Neutrophil (primary cell): ENCODE data around the gene ABI2.
"Not testable (repeated sequence)": the region's sequence is repeated elsewhere in the genome, so short reads cannot be mapped to it uniquely, and the experiment has no call there.

Source experiments
- H3K27ac ChIP-seq: fragments of 200-600 bp; sonication (generic); 2 replicates; pipeline ENCODE4 v1.5.1; 2016; ENCODE audit warnings: mild to moderate bottlenecking, moderate library complexity
- H3K27me3 ChIP-seq: fragments of 200-600 bp; sonication (generic); 2 replicates; pipeline ENCODE4 v1.6.0; 2016; ENCODE audit warnings: mild to moderate bottlenecking
- H3K36me3 ChIP-seq: fragments of 200-600 bp; sonication (generic); 2 replicates; pipeline ENCODE4 v1.5.1; 2017
- H3K4me1 ChIP-seq, 2 experiments: fragments of 200-600 bp in 1 of 2; sonication (generic) in 1 of 2; 1 replicate in 1 of 2; 2 replicates in 1 of 2; pipeline versions ENCODE4 v1.5.1 to v1.6.1; 2013 to 2016; ENCODE audit warnings: low read depth in 1 of 2, low read length in 1 of 2, mild to moderate bottlenecking in 1 of 2, moderate library complexity in 1 of 2; ENCODE audit not compliant: control insufficient read depth in 1 of 2, insufficient read depth in 1 of 2
- H3K4me3 ChIP-seq, 2 experiments: fragments of 200-600 bp in 1 of 2; sonication (generic) in 1 of 2; 1 replicate in 1 of 2; 2 replicates in 1 of 2; pipeline ENCODE4 v1.5.1; 2013 to 2016; ENCODE audit warnings: low read depth in 1 of 2, low read length in 1 of 2, mild to moderate bottlenecking in 1 of 2, moderate library complexity in 1 of 2
- H3K9me3 ChIP-seq: fragments of 200-600 bp; sonication (generic); 2 replicates; pipeline ENCODE4 v1.5.1; 2016
- TF ChIP-seq, protein P1 (sequence below): fragments of 200-600 bp; sonication (generic); IDR thresholded peaks from 2 replicates; pipeline ENCODE4 v1.5.1; 2016; ENCODE audit warnings: antibody characterized with exemption

The ABI2 gene

DNA sequence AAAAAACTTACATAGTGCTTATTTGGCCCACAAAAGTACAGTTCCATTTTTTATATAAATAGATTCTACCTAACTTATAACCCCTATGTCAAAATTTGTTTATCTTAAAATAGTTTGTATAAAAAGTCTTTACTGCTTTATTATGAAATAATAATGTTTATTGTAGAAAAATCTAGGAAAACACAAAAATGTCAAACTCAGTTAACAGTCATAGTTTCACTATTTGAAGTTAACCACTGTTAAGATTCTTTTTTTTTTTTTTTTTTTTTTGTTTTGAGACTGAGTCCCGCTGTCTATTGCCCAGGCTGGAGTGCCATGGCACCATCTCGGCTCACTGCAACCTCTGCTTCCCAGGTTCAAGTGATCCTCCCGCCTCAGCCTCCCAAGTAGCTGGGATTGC lies 26.5 kb upstream of the ABI2 start:
- H3K27ac ChIP-seq = no peak overlapping the region
- no peak overlapping the region for H3K4me3 ChIP-seq
- no peaks in the 10 kb centered on the region for H3K4me1 ChIP-seq
- TF ChIP-seq, protein P1, sequence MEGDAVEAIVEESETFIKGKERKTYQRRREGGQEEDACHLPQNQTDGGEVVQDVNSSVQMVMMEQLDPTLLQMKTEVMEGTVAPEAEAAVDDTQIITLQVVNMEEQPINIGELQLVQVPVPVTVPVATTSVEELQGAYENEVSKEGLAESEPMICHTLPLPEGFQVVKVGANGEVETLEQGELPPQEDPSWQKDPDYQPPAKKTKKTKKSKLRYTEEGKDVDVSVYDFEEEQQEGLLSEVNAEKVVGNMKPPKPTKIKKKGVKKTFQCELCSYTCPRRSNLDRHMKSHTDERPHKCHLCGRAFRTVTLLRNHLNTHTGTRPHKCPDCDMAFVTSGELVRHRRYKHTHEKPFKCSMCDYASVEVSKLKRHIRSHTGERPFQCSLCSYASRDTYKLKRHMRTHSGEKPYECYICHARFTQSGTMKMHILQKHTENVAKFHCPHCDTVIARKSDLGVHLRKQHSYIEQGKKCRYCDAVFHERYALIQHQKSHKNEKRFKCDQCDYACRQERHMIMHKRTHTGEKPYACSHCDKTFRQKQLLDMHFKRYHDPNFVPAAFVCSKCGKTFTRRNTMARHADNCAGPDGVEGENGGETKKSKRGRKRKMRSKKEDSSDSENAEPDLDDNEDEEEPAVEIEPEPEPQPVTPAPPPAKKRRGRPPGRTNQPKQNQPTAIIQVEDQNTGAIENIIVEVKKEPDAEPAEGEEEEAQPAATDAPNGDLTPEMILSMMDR = no peak
- H3K27me3 ChIP-seq = no peaks in the 10 kb centered on the region
- H3K36me3 ChIP-seq = peaks cover 20% of the 10 kb centered on the region
- H3K9me3 ChIP-seq = no peaks in the 10 kb centered on the region

DNA sequence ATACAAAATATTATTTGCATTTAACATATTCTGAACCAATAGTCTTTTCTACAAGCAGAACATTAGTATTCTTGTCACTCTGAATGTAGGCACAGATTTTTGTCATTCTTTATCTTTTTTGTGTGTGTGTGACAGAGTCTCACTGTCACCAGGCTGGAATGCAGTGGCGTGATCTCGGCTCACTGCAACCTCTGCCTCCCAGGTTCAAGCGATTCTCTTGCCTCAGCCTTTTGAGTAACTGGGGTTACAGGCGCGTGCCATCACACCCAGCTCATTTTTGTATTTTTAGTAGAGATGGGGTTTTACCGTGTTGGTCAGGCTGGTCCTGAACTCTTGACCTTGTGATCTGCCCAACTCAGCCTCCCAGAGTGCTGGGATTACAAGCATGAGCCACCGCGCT lies 25.6 kb upstream of the ABI2 start:
- H3K9me3 ChIP-seq, H3K27ac ChIP-seq, H3K27me3 ChIP-seq, H3K4me3 ChIP-seq, H3K4me1 ChIP-seq: not testable (repeated sequence)
- H3K36me3 ChIP-seq = peaks cover 12% of the 10 kb centered on the region

DNA sequence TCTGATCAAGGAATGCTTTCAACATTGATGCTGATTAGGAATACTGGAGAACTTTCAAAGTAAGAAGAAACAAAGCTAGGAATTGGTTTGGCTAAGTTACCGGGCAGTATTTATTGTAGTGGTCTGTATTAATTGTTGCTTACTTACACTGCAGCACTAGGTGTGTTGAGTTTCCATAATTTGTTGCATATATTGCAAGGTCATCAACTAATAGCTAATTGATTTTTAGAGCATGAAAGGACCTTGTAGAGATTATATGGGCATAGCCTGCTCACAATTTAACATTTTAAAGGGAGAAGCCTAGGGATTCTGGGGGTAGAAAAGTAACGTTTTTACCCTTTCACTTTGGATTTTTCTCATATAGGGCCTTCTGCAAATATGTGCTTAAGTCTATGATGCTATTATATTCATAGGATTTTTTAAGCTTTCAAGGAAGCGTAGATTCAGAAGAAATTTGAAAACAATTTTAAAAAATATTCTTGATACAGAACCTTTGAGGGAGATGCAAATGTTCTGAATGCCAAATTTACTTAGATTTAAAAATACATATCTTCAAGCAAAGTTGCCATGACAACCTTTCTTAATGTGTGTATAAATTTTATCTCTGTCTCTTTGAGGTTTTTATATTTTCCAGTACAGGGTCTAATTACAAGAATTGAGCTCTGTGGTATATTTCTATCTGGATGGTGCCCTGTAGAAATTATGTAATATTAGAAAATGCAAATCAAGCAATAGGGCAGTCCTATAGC lies 17.3 kb upstream of the ABI2 start:
- Histone ChIP-seq H3K27ac (no peak overlapping the region), H3K27me3 (no peaks in the 10 kb centered on the region), H3K4me3 (no peak overlapping the region), H3K36me3 (no peaks in the 10 kb centered on the region), H3K9me3 (no peaks in the 10 kb centered on the region), H3K4me1 (no peaks in the 10 kb centered on the region)
- TF ChIP-seq, protein P1 = no peak

DNA sequence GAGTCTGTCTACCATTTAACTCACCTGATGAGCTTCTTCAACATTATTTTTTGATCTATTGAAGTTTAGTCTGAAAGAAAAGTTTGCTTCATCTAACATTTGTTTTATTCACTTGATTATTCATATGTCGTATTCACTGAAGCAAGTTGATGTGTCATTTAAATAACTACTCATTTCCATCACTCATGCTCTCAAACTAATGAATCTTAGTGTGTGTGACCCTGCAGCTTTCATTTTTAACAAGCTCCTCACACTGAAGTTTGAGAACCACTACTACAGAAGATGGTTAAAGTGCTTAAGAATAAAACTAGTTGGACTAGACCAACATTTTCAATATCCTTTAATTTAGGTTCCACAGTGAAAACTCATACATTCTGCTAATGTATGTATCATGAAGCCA lies 1.8 kb upstream of the ABI2 start:
- peaks cover 7 to 15% of the 10 kb centered on the region in 2 experiments for H3K4me1 ChIP-seq
- H3K27ac ChIP-seq = no peak overlapping the region
- H3K27me3 ChIP-seq = peaks cover 54% of the 10 kb centered on the region
- no peak overlapping the region for H3K4me3 ChIP-seq
- H3K36me3 ChIP-seq = no peaks in the 10 kb centered on the region
- TF ChIP-seq, protein P1 = no peak
- no peaks in the 10 kb centered on the region for H3K9me3 ChIP-seq

DNA sequence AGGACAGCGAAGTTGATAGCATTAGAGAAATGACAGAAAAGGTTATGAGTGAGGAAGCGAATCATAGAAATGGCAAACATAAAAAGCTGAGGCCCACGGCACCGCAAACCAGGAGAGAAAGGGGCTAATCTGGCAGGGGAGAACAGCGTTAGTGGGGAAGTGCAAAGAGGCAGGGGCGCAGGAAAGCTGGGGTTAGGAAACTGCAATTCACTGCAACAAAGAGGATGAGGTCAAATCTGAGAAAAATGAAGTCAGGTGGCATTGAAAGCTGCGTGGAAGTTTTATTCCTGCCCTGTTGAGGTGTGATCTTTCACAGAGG lies 653 bp upstream of the ABI2 start:
- TF ChIP-seq, protein P1 = no peak
- Histone ChIP-seq H3K4me3 (peak overlapping the region; percentile 64 to 74), H3K4me1 (peaks cover 7 to 15% of the 10 kb centered on the region in 2 experiments), H3K27ac (no peak overlapping the region), H3K27me3 (peaks cover 54% of the 10 kb centered on the region), H3K36me3 (no peaks in the 10 kb centered on the region), H3K9me3 (no peaks in the 10 kb centered on the region)

DNA sequence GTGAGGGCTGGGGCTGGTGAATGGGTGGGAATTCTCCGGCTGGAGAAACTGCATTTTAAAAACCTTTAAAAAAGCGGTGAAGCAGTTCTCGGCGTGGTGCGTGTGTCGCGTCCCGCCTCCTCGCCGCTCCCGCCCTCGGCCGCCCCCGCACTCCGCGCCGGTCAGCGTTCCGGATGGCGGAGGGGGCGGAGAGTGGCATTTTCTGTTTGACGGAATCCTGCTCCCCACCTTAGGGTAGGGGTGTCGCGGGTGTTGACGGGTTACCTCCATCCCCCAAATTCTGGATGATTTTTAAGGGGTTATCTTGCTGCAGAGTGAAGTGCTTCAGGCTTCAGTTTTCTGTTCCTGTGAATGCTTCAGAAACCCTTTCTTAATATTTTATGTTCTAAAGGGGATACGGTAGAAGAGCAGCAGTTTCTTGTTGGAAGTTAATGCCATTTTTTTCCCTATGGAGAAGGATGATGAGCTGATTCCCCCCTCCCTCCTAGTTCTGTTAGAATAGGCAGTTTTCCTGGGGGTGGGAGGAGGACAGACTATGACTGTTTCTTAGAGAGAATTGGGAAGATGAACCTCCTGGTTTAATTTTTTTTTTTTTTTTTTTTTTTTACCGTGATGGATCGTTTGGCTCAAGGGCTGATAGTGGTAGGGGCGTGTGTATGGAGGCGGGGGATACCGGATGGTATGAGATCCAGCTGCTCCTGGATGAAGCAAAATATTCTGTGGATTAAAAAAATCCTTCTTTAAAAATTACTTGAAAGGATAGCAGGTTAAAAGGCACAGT lies 756 bp downstream of the ABI2 start:
- Histone ChIP-seq H3K36me3 (no peaks in the 10 kb centered on the region), H3K4me3 (peak overlapping the region; percentile 64 to 74), H3K27ac (no peak overlapping the region), H3K4me1 (peaks cover 7 to 15% of the 10 kb centered on the region in 2 experiments), H3K27me3 (peaks cover 54% of the 10 kb centered on the region), H3K9me3 (no peaks in the 10 kb centered on the region)
- TF ChIP-seq, protein P1 = no peak
